ENCODE data around the gene CCDC170. TPM values are rescaled to one million over a fixed set of nuclear protein-coding genes. Genes with fewer than 3 reads are reported as not detected.

Gene CCDC170
- total and polyA plus RNA-seq, 4 donors = 0.37 to 0.59 (median 0.45) TPM

DNA sequence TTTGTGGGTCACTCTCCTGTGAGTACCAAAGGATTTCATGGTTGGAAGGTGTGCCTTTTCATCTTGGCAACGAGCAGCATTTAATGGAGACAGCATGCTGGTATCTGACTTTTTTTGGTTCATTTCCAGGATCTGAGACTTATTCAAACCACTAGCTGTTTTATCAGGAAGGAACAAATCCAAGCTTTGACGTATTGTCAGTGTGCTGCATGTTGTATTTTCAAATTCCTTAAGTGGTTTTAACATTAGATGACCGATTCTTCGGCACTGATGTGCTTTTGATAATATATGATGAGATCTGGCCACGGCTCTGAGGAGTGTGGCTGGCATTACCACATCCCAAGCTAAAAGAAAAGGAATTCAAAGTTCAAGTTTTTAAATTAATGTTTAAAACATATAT is 48.3 kb upstream of the CCDC170 start:
- H3K27me3 ChIP-seq (ENCODE audit: control insufficient read depth in 4 of 4, insufficient read depth in 4 of 4, low read length in 3 of 4) = no peaks in the 10 kb centered on the region
- H3K9ac ChIP-seq (ENCODE audit: low read depth in 1 of 2, low read length in 2 of 2) = no peak overlapping the region
- no peak for DNase-seq (ENCODE audit: low spot score)
- TF ChIP-seq HNF4A (conservative IDR thresholded peaks at IDR 0.05) = no peak
- TF ChIP-seq, protein P1, sequence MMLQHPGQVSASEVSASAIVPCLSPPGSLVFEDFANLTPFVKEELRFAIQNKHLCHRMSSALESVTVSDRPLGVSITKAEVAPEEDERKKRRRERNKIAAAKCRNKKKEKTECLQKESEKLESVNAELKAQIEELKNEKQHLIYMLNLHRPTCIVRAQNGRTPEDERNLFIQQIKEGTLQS (IDR thresholded peaks at IDR 0.05) = no peak
- no peak for TF ChIP-seq GABPA (IDR thresholded peaks at IDR 0.05 in 1 of 2, conservative IDR thresholded peaks at IDR 0.05 in 1 of 2)
- no peak for TF ChIP-seq FOXA1 (IDR thresholded peaks at IDR 0.05)
- TF ChIP-seq JUND (IDR thresholded peaks at IDR 0.05) = no peak
- TF ChIP-seq, protein P2, sequence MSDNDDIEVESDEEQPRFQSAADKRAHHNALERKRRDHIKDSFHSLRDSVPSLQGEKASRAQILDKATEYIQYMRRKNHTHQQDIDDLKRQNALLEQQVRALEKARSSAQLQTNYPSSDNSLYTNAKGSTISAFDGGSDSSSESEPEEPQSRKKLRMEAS (IDR thresholded peaks at IDR 0.05) = no peak
- TF ChIP-seq FOXA2 (IDR thresholded peaks at IDR 0.05) = no peak
- TF ChIP-seq, protein P3, sequence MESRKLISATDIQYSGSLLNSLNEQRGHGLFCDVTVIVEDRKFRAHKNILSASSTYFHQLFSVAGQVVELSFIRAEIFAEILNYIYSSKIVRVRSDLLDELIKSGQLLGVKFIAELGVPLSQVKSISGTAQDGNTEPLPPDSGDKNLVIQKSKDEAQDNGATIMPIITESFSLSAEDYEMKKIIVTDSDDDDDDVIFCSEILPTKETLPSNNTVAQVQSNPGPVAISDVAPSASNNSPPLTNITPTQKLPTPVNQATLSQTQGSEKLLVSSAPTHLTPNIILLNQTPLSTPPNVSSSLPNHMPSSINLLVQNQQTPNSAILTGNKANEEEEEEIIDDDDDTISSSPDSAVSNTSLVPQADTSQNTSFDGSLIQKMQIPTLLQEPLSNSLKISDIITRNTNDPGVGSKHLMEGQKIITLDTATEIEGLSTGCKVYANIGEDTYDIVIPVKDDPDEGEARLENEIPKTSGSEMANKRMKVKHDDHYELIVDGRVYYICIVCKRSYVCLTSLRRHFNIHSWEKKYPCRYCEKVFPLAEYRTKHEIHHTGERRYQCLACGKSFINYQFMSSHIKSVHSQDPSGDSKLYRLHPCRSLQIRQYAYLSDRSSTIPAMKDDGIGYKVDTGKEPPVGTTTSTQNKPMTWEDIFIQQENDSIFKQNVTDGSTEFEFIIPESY (IDR thresholded peaks at IDR 0.05) = no peak
- TF ChIP-seq NR2F2 (IDR thresholded peaks at IDR 0.05) = no peak
- TF ChIP-seq EGR1 (IDR thresholded peaks at IDR 0.05; ENCODE audit: low read depth in 2 of 2) = no peak
- H3K4me3 ChIP-seq (ENCODE audit: low read depth in 1 of 3, low read length in 3 of 3) = no peak overlapping the region
- H3K36me3 ChIP-seq (ENCODE audit: control insufficient read depth in 4 of 4, insufficient read depth in 3 of 4, low read depth in 1 of 4, low read length in 3 of 4) = peaks cover 0 to 3% (median 0%) of the 10 kb centered on the region in 4 donors
- H3K27ac ChIP-seq (ENCODE audit: low read depth in 1 of 2, low read length in 2 of 2) = no peak overlapping the region
- no peaks in the 10 kb centered on the region for H3K9me3 ChIP-seq (ENCODE audit: control insufficient read depth in 4 of 4, low read length in 3 of 4)
- peaks cover 9 to 47% (median 41%) of the 10 kb centered on the region in 4 donors for H3K4me1 ChIP-seq (ENCODE audit: control insufficient read depth in 4 of 4, insufficient read depth in 4 of 4, low read length in 3 of 4)
- 48% methylated on average over 5 of the region's 5 CpGs for WGBS

DNA sequence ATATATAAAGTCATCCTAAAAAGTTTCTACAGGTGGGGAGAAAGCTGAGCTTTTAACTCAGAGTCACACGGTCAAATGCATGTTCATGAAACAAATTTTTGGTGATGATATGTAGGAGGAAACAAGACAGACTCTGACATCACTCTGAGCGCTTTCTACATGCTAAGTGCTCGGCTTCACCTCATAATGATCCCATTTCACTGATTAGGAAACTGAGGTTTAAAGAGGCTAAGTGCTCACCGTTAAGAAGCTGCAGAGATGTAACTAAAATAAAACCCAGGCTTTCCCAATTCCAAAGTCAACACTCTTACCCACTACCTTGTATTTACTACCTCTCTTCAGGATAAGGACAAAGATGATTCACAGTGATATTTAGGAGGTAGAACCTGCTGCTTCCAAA is 46.6 kb upstream of the CCDC170 start:
- Histone ChIP-seq H3K27ac (ENCODE audit: low read depth in 1 of 2, low read length in 2 of 2) (no peak overlapping the region), H3K4me1 (ENCODE audit: control insufficient read depth in 4 of 4, insufficient read depth in 4 of 4, low read length in 3 of 4) (peaks cover 4 to 32% (median 29%) of the 10 kb centered on the region in 4 donors), H3K36me3 (ENCODE audit: control insufficient read depth in 4 of 4, insufficient read depth in 3 of 4, low read depth in 1 of 4, low read length in 3 of 4) (peaks cover 0 to 3% (median 0%) of the 10 kb centered on the region in 4 donors)

More for the DNA sequence above, 46.6 kb upstream of the CCDC170 start:
- H3K9ac ChIP-seq (ENCODE audit: low read depth in 1 of 2, low read length in 2 of 2) = no peak overlapping the region
- 85% methylated on average over 4 of the region's 4 CpGs for WGBS
- no peaks in the 10 kb centered on the region for H3K27me3 ChIP-seq (ENCODE audit: control insufficient read depth in 4 of 4, insufficient read depth in 4 of 4, low read length in 3 of 4)
- TF ChIP-seq JUND (IDR thresholded peaks at IDR 0.05) (no peak), RAD21 (IDR thresholded peaks at IDR 0.05) (no peak), FOXA2 (IDR thresholded peaks at IDR 0.05) (no peak), SP1 (IDR thresholded peaks at IDR 0.05) (no peak), TAF1 (conservative IDR thresholded peaks at IDR 0.05) (no peak), NR2F2 (IDR thresholded peaks at IDR 0.05) (no peak), RXRA (IDR thresholded peaks at IDR 0.05) (no peak), HNF4G (IDR thresholded peaks at IDR 0.05) (no peak)
- TF ChIP-seq, protein P1 (IDR thresholded peaks at IDR 0.05) = no peak
- TF ChIP-seq, protein P4, sequence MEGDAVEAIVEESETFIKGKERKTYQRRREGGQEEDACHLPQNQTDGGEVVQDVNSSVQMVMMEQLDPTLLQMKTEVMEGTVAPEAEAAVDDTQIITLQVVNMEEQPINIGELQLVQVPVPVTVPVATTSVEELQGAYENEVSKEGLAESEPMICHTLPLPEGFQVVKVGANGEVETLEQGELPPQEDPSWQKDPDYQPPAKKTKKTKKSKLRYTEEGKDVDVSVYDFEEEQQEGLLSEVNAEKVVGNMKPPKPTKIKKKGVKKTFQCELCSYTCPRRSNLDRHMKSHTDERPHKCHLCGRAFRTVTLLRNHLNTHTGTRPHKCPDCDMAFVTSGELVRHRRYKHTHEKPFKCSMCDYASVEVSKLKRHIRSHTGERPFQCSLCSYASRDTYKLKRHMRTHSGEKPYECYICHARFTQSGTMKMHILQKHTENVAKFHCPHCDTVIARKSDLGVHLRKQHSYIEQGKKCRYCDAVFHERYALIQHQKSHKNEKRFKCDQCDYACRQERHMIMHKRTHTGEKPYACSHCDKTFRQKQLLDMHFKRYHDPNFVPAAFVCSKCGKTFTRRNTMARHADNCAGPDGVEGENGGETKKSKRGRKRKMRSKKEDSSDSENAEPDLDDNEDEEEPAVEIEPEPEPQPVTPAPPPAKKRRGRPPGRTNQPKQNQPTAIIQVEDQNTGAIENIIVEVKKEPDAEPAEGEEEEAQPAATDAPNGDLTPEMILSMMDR (IDR thresholded peaks at IDR 0.05; ENCODE audit: low read depth, low read length, missing input control) = no peak
- TF ChIP-seq, protein P2 (IDR thresholded peaks at IDR 0.05) = no peak
- H3K4me3 ChIP-seq (ENCODE audit: low read depth in 1 of 3, low read length in 3 of 3) = no peak overlapping the region
- no peak for DNase-seq (ENCODE audit: low spot score)
- no peaks in the 10 kb centered on the region for H3K9me3 ChIP-seq (ENCODE audit: control insufficient read depth in 4 of 4, low read length in 3 of 4)
